Tibial nerve (tissue), 4 donors: ENCODE measurements around the gene FCN1. TPM values are rescaled to one million over a fixed set of nuclear protein-coding genes. Genes with fewer than 3 reads are reported as not detected.

Experiments used
- DNase-seq, 2 donors: peaks; one replicate each; pipeline ENCODE4 v3.0.0-alpha.2; 2019; ENCODE audit warnings: low spot score in 2 of 2
- H3K27ac ChIP-seq, 4 donors: fragments of 200-600 bp; sonication (generic) in 3 of 4; one replicate each; pipeline ENCODE4 v1.5.1; 2017 to 2019; ENCODE audit warnings: mild to moderate bottlenecking in 1 of 4
- H3K27me3 ChIP-seq, 2 donors: fragments of 200-600 bp; sonication (generic) in 1 of 2; one replicate each; pipeline versions ENCODE4 v1.5.1 to v1.6.0; 2017 to 2019
- H3K36me3 ChIP-seq, 3 donors: fragments of 200-600 bp; sonication (generic); one replicate each; pipeline ENCODE4 v1.5.1; 2018 to 2019
- H3K4me1 ChIP-seq, 4 donors: fragments of 200-600 bp; sonication (generic) in 3 of 4; one replicate each; pipeline ENCODE4 v1.5.1; 2017 to 2019
- H3K4me3 ChIP-seq, 4 donors: fragments of 200-600 bp; sonication (generic) in 3 of 4; one replicate each; pipeline ENCODE4 v1.5.1; 2017 to 2019; ENCODE audit warnings: mild to moderate bottlenecking in 1 of 4, moderate library complexity in 1 of 4
- H3K9me3 ChIP-seq, 4 donors: fragments of 200-600 bp; sonication (generic) in 3 of 4; one replicate each; pipeline ENCODE4 v1.5.1; 2017 to 2019
- EP300 ChIP-seq, 2 donors: sonication (generic); formaldehyde crosslinking; IDR thresholded peaks; one replicate each; pipeline ENCODE4 v1.6.1; 2017; ENCODE audit warnings: antibody characterized with exemption in 2 of 2, mild to moderate bottlenecking in 1 of 2
- POLR2A ChIP-seq, 2 donors: fragments of 450-650 bp; IDR thresholded peaks; one replicate each; pipeline ENCODE4 v1.6.1; 2017; ENCODE audit warnings: antibody characterized with exemption in 2 of 2, mild to moderate bottlenecking in 2 of 2, moderate library complexity in 2 of 2
- WGBS, 2 donors: methylation state at CpG; one replicate each; pipeline ENCODE4 v1.1.5; 2018; 5-methylcytosine and 5-hydroxymethylcytosine counted together
- total RNA-seq, 4 donors: library from RNA; depleted of rRNA; stranded (reverse); fragments of >200 nt; gene quantifications; one replicate each; pipeline ENCODE4 v1.1.0, GENCODE V29; 2016
- TF ChIP-seq, protein P1 (sequence below), 5 experiments: fragments of 200-600 bp in 3 of 5; fragments of 450-650 bp in 2 of 5; sonication (generic) in 3 of 5; IDR thresholded peaks; one replicate each; pipeline ENCODE4 v1.5.1; 2016 to 2019; ENCODE audit warnings: antibody characterized with exemption in 5 of 5, mild to moderate bottlenecking in 3 of 5, moderate library complexity in 2 of 5

The FCN1 gene
- total RNA-seq, 4 donors from 2014 or later, result under 0.01 to 2.9 (median 0.96) TPM

DNA sequence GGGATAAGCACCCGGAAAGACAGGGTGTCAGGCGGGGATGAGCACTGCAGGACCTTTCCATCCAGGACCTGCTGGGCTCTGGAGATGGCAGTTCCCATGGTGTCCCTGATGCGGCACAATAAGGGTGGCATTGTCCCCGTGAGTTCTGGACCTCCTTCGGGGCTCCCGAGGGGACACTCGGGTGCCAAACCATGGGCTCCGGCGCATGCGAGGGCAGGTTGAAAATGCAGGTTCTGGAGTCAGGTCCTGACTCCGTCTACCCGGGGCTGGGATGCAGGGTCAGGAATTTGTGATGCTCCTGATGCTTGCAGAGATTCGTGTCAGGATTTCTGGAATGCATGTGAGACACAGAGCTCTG is 36.4 kb downstream of the FCN1 start:
- 85 to 90% methylated on average over 4 to 13 of the region's 13 CpGs for WGBS, 2 donors
- no peak overlapping the region for H3K4me3 ChIP-seq
- no peaks in the 10 kb centered on the region for H3K9me3 ChIP-seq
- DNase-seq, result no peak
- H3K36me3 ChIP-seq, result no peaks in the 10 kb centered on the region
- H3K4me1 ChIP-seq, result no peaks in the 10 kb centered on the region
- TF ChIP-seq EP300 (IDR thresholded peaks at IDR 0.05) (no peak), POLR2A (IDR thresholded peaks at IDR 0.05) (no peak)
- TF ChIP-seq, protein P1, sequence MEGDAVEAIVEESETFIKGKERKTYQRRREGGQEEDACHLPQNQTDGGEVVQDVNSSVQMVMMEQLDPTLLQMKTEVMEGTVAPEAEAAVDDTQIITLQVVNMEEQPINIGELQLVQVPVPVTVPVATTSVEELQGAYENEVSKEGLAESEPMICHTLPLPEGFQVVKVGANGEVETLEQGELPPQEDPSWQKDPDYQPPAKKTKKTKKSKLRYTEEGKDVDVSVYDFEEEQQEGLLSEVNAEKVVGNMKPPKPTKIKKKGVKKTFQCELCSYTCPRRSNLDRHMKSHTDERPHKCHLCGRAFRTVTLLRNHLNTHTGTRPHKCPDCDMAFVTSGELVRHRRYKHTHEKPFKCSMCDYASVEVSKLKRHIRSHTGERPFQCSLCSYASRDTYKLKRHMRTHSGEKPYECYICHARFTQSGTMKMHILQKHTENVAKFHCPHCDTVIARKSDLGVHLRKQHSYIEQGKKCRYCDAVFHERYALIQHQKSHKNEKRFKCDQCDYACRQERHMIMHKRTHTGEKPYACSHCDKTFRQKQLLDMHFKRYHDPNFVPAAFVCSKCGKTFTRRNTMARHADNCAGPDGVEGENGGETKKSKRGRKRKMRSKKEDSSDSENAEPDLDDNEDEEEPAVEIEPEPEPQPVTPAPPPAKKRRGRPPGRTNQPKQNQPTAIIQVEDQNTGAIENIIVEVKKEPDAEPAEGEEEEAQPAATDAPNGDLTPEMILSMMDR (IDR thresholded peaks at IDR 0.05), result no peak
- no peak overlapping the region for H3K27ac ChIP-seq
- H3K27me3 ChIP-seq, result no peaks in the 10 kb centered on the region

DNA sequence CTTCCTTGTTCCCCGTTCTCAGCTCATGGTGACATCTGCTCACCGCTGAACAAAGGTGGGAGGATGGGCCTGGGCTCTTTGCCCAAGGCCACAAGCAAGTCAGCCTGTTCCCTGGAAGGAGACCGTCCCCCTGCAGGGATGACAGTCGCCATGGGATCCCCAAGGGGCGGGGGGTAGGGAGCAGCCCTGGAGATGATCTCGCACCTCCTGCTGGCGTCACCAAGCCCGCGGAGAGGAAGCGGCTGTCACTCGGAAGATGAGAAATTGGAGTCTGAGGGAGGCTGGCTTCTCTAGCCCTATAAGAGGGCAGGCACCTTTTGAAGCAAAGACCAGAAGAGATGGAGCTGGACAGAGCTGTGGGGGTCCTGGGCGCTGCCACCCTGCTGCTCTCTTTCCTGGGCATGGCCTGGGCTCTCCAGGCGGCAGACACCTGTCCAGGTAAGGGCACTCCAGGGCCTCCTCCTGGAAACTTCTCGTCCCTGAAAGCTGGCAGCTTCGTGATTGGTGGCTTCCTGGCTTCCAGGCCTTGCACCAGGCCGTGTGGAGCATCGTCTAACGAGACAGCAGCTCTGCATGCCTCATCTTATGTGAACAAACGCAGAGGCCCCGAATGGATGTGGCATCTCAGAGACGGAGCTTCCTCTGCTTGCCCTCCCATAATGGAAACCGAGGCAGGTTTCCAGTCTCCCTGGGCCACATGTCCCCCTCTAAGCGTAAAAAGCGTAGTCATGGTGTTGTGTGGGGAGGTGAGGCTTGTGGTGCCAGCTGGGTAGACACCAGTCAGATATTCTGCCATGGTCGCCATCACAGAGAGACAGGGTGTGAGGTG is 37.0 kb downstream of the FCN1 start, which contains the start of gene FCN2:
TSS of gene FCN2 (plus strand) at position 327 of the 829 bp plus-strand sequence. CDS start at position 339, 12 bp downstream.
- TF ChIP-seq POLR2A (IDR thresholded peaks at IDR 0.05) (no peak), EP300 (IDR thresholded peaks at IDR 0.05) (no peak)
- TF ChIP-seq, protein P1 (IDR thresholded peaks at IDR 0.05), result no peak
- no peaks in the 10 kb centered on the region for H3K4me1 ChIP-seq
- no peak for DNase-seq
- WGBS, 2 donors, result 75 to 84% methylated on average over 23 of the region's 25 CpGs
- H3K27ac ChIP-seq, result no peak within 1 kb of the TSS
- H3K27me3 ChIP-seq, result no peaks in the 10 kb centered on the region
- no peaks in the 10 kb centered on the region for H3K36me3 ChIP-seq
- H3K9me3 ChIP-seq, result no peaks in the 10 kb centered on the region
- no peak within 1 kb of the TSS for H3K4me3 ChIP-seq

DNA sequence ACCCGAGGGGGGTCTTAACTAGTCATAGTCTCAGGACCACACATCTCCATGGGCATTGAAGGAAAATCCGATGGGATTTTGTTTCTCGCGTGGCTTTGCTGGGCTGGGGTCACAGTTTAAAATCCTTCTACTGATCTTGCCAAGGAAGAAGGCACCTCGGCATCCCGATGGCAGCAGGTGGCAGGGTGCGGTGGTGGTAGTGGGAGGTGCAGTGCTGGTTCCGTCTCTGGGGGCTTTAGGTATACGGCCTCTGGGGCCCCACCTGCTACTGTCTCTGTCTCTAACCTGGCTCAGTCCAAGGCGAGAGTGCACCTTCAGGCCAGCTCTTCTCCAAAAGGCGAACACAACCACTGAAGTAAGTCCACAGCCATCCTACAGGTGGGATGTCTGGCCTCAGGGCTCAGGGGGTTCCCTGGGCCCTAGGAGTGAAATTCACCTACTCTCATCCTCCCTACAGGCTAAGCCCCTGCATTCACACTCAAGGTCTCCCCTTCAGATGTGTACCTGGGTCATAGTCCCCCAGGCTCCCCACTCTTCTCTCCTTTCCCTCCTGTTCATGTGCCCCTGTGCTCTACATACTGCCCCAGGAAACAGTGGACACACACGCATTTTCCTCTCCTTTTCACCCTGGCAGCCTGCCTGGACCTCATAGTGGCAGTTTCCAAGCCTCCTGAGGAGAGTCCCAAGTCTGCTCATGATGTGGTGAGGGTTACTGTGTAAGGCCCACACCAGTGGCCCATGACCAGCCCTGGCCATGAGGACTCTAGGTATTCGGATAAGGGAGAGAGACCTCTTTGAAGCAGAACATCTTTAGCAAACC is 37.8 kb downstream of the FCN1 start:
- H3K9me3 ChIP-seq, result no peaks in the 10 kb centered on the region
- TF ChIP-seq EP300 (IDR thresholded peaks at IDR 0.05), result no peak
- TF ChIP-seq, protein P1 (IDR thresholded peaks at IDR 0.05), result no peak
- no peak for TF ChIP-seq POLR2A (IDR thresholded peaks at IDR 0.05)
- no peaks in the 10 kb centered on the region for H3K27me3 ChIP-seq
- H3K27ac ChIP-seq, result no peak overlapping the region
- H3K36me3 ChIP-seq, result no peaks in the 10 kb centered on the region
- WGBS, 2 donors, result 85 to 87% methylated on average over 13 of the region's 13 CpGs
- no peaks in the 10 kb centered on the region for H3K4me1 ChIP-seq
- no peak overlapping the region for H3K4me3 ChIP-seq
- DNase-seq, result no peak

DNA sequence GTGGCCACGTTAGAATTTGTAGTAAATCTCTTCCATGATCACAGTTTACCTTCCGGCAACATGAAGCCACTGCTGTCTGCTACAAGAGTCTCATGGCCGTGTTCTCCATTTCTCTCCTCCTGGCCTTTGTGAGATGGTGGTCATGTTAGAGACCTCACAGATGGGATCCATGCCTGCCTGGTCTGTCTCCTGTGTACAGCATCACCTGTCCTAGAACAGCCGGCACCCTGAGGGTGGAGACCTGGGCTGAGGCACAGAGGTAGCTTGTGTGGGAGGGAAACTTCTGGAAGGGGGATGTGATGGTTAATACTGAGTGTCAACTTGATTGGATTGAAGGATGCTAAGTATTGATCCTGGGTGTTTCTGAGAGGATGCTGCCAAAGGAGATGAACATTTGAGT is 40.2 kb downstream of the FCN1 start:
- Histone ChIP-seq H3K4me3 (no peak overlapping the region), H3K4me1 (no peaks in the 10 kb centered on the region), H3K36me3 (no peaks in the 10 kb centered on the region), H3K27ac (no peak overlapping the region), H3K27me3 (peaks cover 0 to 6% of the 10 kb centered on the region in 2 donors), H3K9me3 (no peaks in the 10 kb centered on the region)
- no peak for DNase-seq
- 85 to 88% methylated on average over 4 of the region's 4 CpGs for WGBS, 2 donors
- TF ChIP-seq, protein P1 (IDR thresholded peaks at IDR 0.05), result no peak
- no peak for TF ChIP-seq EP300 (IDR thresholded peaks at IDR 0.05)
- no peak for TF ChIP-seq POLR2A (IDR thresholded peaks at IDR 0.05)

DNA sequence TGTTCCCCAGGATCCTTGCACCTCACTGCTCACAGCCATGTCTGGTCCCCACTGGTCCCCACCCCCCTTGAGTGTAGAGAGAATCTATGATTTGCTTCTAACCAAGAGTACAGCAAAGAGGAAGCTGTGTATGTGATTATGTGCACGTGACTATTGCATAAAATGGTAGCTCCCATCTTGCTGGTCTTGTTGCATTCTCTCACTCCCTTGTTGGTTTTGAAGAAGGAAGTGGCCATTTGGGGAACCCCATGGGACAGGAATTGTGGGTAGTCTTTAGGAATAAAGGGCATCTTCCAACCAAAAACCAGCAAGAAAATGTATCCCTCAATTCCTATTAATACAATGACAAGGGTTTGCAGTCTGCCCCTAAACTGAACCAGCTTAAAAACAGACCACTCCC is 42.3 kb downstream of the FCN1 start:
- Histone ChIP-seq H3K4me1 (no peaks in the 10 kb centered on the region), H3K27ac (no peak overlapping the region), H3K4me3 (no peak overlapping the region), H3K27me3 (peaks cover 0 to 8% of the 10 kb centered on the region in 2 donors), H3K36me3 (no peaks in the 10 kb centered on the region), H3K9me3 (no peaks in the 10 kb centered on the region)
- no peak for TF ChIP-seq EP300 (IDR thresholded peaks at IDR 0.05)
- TF ChIP-seq, protein P1 (IDR thresholded peaks at IDR 0.05), result no peak
- TF ChIP-seq POLR2A (IDR thresholded peaks at IDR 0.05), result no peak
- 62 to 68% methylated on average over 1 of the region's 1 CpG for WGBS, 2 donors
- no peak for DNase-seq
